B cell (primary cell): Measurements from ENCODE around the gene GATA5.

Experiments used
- CTCF ChIP-seq: fragments of 200-600 bp; IDR thresholded peaks from one replicate; pipeline ENCODE4 v1.8.0; 2022; ENCODE audit warnings: antibody characterized with exemption, mild to moderate bottlenecking
- EZH2 ChIP-seq: IDR thresholded peaks from 2 replicates; pipeline ENCODE4 v1.6.1; 2012; ENCODE audit warnings: borderline replicate concordance, low read depth, mild to moderate bottlenecking, moderate library complexity, low read length; ENCODE audit not compliant: insufficient read depth, poor library complexity, severe bottlenecking

DNA sequence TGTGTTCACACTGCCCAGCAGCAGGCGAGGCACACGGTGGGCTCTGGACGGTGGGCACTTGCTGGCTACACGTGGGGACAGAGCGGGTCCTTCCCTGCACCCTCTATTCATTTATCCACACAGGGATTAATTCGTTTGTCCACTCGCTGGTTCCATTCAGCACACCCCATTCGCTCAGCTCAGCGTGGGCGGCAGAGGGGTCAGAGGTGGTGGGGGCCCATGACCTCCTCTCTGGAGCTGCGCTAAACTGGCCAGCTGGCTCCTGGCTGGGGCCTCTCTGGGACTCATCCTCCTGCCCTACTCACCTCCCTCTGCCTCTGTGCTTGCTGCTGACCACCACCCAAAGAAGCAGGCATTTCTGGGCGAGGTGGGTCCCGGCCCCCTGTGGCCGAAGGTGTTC is 27.0 kb downstream of the GATA5 start:
- TF ChIP-seq CTCF, result no peak
- TF ChIP-seq EZH2, result no peak
